HEK293 (cell line): ENCODE results near the gene DHRS7B.

Source experiments
- ZNF311 ChIP-seq: fragments of 450-650 bp; formaldehyde crosslinking; IDR thresholded peaks from 2 replicates; pipeline ENCODE4 v1.5.1; 2017; ENCODE audit warnings: missing biosample characterization, missing genetic modification characterization, borderline replicate concordance
- ZNF341 ChIP-seq: fragments of 450-650 bp; formaldehyde crosslinking; IDR thresholded peaks from 2 replicates; pipeline ENCODE4; 2016; ENCODE audit warnings: low read depth, missing biosample characterization, missing genetic modification characterization
- TF ChIP-seq, protein P1 (sequence below): fragments of 450-650 bp; formaldehyde crosslinking; IDR thresholded peaks from 2 replicates; pipeline ENCODE4 v1.5.1; 2016; ENCODE audit warnings: missing biosample characterization, missing genetic modification characterization, low read depth

DNA sequence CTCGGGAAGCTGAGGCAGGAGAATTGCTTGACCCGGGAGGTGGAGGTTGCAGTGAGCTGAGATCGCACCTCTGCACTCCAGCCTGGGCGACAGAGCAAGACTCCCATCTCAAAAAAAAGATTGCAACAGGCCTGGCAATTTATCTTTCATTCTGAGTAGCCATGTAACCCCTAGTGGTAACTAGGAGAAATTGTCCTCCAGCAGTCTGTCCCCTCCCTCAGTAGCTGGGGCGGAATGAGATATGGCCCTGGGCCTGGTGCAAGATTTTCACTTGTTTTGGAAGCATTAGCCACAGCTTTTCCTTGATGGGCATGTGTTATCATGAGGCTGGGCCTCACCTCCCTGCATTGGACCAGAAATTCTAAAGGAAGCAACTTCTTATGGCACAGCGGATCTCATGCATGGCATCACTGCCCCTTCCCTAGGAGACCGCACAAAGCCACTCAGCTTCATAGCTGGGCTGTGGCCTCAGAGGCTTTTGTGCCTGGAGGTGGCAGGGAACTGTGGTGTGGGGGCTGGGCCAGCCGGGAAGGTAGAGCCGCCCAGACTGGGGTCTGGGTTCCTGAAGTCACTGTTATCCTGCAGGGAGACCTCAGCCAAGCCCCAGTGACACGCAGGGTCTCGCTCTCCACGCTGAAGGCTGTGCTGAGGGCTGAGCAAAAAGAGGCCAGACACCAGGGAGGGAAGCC, 113.1 kb downstream of the DHRS7B start:
- TF ChIP-seq ZNF311 (tag by site-specific recombination) (no peak), ZNF341 (tag by site-specific recombination) (no peak)
- TF ChIP-seq, protein P1, sequence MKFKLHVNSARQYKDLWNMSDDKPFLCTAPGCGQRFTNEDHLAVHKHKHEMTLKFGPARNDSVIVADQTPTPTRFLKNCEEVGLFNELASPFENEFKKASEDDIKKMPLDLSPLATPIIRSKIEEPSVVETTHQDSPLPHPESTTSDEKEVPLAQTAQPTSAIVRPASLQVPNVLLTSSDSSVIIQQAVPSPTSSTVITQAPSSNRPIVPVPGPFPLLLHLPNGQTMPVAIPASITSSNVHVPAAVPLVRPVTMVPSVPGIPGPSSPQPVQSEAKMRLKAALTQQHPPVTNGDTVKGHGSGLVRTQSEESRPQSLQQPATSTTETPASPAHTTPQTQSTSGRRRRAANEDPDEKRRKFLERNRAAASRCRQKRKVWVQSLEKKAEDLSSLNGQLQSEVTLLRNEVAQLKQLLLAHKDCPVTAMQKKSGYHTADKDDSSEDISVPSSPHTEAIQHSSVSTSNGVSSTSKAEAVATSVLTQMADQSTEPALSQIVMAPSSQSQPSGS (tag by site-specific recombination): no peak
